ENCODE data around the gene KCNJ13. TPM values are rescaled to one million over a fixed set of nuclear protein-coding genes. Genes with fewer than 3 reads are reported as not detected.
A peak's percentile ranks its signal among the peaks of the same experiment; 100 is the strongest.

KCNJ13 gene
- polyA plus RNA-seq, 2 of the 4 experiments (the other 2 are of a cell fraction), result not detected

DNA sequence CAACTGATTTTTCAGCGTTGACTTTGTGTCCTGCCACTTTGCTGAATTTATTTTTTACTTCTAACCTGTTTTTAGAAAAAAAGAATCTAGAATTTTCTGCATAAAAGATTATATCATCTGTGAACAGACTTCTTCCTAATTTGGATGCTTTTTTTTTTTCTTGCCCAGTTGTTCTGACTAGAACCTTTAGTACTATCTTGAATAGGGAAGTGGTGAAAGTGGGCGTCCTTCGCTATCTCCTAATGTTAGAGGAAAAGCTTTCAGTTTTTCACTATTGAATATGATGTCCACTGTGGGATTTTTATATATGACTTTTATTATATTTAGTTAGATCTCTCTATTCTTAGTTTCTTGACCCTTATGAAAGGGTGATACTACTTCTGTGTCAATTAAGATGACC is 25.7 kb upstream of the KCNJ13 start (continued):
- TF ChIP-seq, protein P1, sequence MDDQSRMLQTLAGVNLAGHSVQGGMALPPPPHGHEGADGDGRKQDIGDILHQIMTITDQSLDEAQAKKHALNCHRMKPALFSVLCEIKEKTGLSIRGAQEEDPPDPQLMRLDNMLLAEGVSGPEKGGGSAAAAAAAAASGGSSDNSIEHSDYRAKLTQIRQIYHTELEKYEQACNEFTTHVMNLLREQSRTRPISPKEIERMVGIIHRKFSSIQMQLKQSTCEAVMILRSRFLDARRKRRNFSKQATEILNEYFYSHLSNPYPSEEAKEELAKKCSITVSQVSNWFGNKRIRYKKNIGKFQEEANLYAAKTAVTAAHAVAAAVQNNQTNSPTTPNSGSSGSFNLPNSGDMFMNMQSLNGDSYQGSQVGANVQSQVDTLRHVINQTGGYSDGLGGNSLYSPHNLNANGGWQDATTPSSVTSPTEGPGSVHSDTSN (IDR thresholded peaks at IDR 0.05), result no peak
- TF ChIP-seq EHF (CRISPR knock-in tag; IDR thresholded peaks at IDR 0.05), result no peak
- no peak for TF ChIP-seq SREBF2 (IDR thresholded peaks at IDR 0.05)

DNA sequence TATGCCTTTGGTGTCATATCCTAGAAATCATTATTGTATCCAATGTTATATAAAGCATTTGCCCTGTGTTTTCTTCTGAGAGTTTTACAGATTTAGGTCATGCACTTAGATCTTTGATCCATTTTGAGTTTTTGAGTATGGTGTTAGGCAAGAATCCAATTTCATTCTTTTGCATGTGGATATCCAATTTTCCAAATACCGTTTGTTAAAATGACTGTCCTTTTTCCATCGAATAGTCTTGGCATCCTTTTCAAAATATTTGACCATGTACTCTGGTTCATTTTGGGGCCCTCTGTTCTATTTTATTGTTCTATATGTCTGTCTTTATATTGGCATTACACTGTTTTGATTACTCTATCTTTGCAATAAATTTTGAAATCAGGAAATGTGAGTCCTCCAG is 23.8 kb upstream of the KCNJ13 start:
- Histone ChIP-seq H3K9me3 (peaks cover 11% of the 10 kb centered on the region; the same call in 2 of the 3 replicates), H3K4me1 (peaks cover 5% of the 10 kb centered on the region; the same call in 1 of the 3 replicates), H3K27ac (no peak overlapping the region), H3K4me2 (no peak overlapping the region), H3K4me3 (no peak overlapping the region)
- 95% methylated on average over 2 of the region's 2 CpGs for WGBS (ENCODE audit: missing lambda C conversion rate)
- ChIA-PET POLR2A (no interaction called here), CTCF (no interaction called here)
- ATAC-seq, result no peak
- no peak for TF ChIP-seq HEYL (CRISPR knock-in tag; IDR thresholded peaks at IDR 0.05)
- TF ChIP-seq TFCP2L1 (CRISPR knock-in tag; IDR thresholded peaks at IDR 0.05), result no peak
- no peak for TF ChIP-seq SREBF2 (IDR thresholded peaks at IDR 0.05)
- DNase-seq (ENCODE audit: low read depth in 1 of 2, low spot score in 1 of 2), result no peak
- no peak for FAIRE-seq

DNA sequence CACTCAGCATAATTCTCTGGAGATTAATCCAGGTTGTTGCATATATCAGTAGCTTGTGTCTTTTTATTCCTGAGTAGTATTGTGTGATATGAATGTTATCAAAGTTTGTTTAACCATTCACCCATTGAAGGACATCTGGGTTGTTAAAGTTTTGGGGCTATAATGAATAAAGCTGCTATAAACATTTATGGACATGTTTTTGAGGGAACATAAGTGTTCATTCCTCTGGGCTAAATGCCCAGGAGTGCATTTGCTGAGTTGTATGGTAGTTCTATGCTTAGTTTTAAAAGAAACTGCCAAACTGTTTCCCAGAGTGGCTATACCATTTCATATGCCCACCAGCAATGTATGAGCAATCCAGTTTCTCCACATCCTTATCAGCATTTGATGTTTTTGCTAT is 21.8 kb upstream of the KCNJ13 start:
- CTCF ChIA-PET, result interaction anchor here (0.8 to 1.3 kb wide), 2 partner anchors 11 to 39 kb away, joined by 3 to 6 read pairs; no protein-coding TSS in a partner anchor
- DNase-seq (ENCODE audit: low read depth in 1 of 2, low spot score in 1 of 2) (no peak), FAIRE-seq (no peak), ATAC-seq (no peak)
- Histone ChIP-seq H3K27ac (no peak overlapping the region), H3K4me2 (no peak overlapping the region), H3K9me3 (peaks cover 11% of the 10 kb centered on the region; the same call in 2 of the 3 replicates), H3K4me1 (peaks cover 5% of the 10 kb centered on the region; the same call in 1 of the 3 replicates), H3K4me3 (no peak overlapping the region)
- POLR2A ChIA-PET, result no interaction called here
- TF ChIP-seq MYC (IDR thresholded peaks at IDR 0.05; ENCODE audit: borderline replicate concordance, low read length) (no peak), SMC3 (IDR thresholded peaks at IDR 0.05) (no peak), EHF (CRISPR knock-in tag; IDR thresholded peaks at IDR 0.05) (no peak), RAD21 (conservative IDR thresholded peaks at IDR 0.05 in 1 of 2, IDR thresholded peaks at IDR 0.05 in 1 of 2) (no peak), CBX2 (IDR thresholded peaks at IDR 0.05; ENCODE audit: borderline replicate concordance, low read depth) (no peak), HDAC2 (IDR thresholded peaks at IDR 0.05) (no peak), ZFP36 (IDR thresholded peaks at IDR 0.05; ENCODE audit: borderline replicate concordance, partially characterized antibody) (no peak), EP300 (IDR thresholded peaks at IDR 0.05) (no peak), HOXA7 (CRISPR knock-in tag; IDR thresholded peaks at IDR 0.05) (no peak), GATA3 (IDR thresholded peaks at IDR 0.05; ENCODE audit: borderline replicate concordance) (no peak), CEBPB (IDR thresholded peaks at IDR 0.05) (no peak), KDM5A (IDR thresholded peaks at IDR 0.05) (no peak)
- TF ChIP-seq, protein P2, sequence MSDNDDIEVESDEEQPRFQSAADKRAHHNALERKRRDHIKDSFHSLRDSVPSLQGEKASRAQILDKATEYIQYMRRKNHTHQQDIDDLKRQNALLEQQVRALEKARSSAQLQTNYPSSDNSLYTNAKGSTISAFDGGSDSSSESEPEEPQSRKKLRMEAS (IDR thresholded peaks at IDR 0.05), result no peak
- TF ChIP-seq, protein P1 (IDR thresholded peaks at IDR 0.05), result no peak

DNA sequence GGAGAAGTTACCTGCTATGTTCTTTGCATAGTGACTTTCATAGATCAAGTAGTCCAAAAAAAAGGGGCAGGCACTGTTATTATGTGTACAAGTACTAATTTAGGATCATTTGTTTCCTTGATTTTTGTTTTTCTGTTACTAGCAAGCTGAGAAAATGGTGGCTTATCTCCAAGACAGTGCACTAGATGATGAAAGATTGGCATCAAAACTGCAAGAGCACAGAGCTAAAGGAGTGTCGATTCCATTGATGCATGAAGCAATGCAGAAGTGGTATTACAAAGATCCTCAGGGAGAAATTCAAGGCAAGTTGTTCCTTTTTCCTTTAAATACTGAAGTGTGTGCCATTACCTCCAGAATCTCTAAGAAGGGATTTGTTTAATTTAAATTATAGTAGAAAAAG is 19.6 kb upstream of the KCNJ13 start:
- H3K9me3 ChIP-seq, result no peaks in the 10 kb centered on the region
- ATAC-seq (no peak), FAIRE-seq (no peak), DNase-seq (ENCODE audit: low read depth in 1 of 2, low spot score in 1 of 2) (no peak)
- peaks cover 5% of the 10 kb centered on the region; the same call in 1 of the 3 replicates for H3K4me1 ChIP-seq
- POLR2A ChIA-PET, result no interaction called here
- no peak overlapping the region for H3K4me3 ChIP-seq
- H3K4me2 ChIP-seq, result no peak overlapping the region
- CTCF ChIA-PET, result no interaction called here
- 88% methylated on average over 1 of the region's 1 CpG for WGBS (ENCODE audit: missing lambda C conversion rate)
- H3K27ac ChIP-seq, result peak overlapping the region; percentile 14 to 35; a peak in 4 of 6 replicates
- TF ChIP-seq ZNF302 (CRISPR knock-in tag; IDR thresholded peaks at IDR 0.05), result no peak
- no peak for TF ChIP-seq EHF (CRISPR knock-in tag; IDR thresholded peaks at IDR 0.05)
- no peak for TF ChIP-seq RARB (CRISPR knock-in tag; IDR thresholded peaks at IDR 0.05)
- no peak for TF ChIP-seq RAD21 (conservative IDR thresholded peaks at IDR 0.05 in 1 of 2, IDR thresholded peaks at IDR 0.05 in 1 of 2)
- no peak for TF ChIP-seq MAZ (IDR thresholded peaks at IDR 0.05; ENCODE audit: borderline replicate concordance, low read depth, low read length)
- no peak for TF ChIP-seq JUNB (IDR thresholded peaks at IDR 0.05)
- TF ChIP-seq, protein P3, sequence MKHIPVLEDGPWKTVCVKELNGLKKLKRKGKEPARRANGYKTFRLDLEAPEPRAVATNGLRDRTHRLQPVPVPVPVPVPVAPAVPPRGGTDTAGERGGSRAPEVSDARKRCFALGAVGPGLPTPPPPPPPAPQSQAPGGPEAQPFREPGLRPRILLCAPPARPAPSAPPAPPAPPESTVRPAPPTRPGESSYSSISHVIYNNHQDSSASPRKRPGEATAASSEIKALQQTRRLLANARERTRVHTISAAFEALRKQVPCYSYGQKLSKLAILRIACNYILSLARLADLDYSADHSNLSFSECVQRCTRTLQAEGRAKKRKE (CRISPR knock-in tag; IDR thresholded peaks at IDR 0.05; ENCODE audit: low read depth), result no peak
- TF ChIP-seq, protein P4, sequence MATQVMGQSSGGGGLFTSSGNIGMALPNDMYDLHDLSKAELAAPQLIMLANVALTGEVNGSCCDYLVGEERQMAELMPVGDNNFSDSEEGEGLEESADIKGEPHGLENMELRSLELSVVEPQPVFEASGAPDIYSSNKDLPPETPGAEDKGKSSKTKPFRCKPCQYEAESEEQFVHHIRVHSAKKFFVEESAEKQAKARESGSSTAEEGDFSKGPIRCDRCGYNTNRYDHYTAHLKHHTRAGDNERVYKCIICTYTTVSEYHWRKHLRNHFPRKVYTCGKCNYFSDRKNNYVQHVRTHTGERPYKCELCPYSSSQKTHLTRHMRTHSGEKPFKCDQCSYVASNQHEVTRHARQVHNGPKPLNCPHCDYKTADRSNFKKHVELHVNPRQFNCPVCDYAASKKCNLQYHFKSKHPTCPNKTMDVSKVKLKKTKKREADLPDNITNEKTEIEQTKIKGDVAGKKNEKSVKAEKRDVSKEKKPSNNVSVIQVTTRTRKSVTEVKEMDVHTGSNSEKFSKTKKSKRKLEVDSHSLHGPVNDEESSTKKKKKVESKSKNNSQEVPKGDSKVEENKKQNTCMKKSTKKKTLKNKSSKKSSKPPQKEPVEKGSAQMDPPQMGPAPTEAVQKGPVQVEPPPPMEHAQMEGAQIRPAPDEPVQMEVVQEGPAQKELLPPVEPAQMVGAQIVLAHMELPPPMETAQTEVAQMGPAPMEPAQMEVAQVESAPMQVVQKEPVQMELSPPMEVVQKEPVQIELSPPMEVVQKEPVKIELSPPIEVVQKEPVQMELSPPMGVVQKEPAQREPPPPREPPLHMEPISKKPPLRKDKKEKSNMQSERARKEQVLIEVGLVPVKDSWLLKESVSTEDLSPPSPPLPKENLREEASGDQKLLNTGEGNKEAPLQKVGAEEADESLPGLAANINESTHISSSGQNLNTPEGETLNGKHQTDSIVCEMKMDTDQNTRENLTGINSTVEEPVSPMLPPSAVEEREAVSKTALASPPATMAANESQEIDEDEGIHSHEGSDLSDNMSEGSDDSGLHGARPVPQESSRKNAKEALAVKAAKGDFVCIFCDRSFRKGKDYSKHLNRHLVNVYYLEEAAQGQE (IDR thresholded peaks at IDR 0.05), result no peak
- TF ChIP-seq, protein P5, sequence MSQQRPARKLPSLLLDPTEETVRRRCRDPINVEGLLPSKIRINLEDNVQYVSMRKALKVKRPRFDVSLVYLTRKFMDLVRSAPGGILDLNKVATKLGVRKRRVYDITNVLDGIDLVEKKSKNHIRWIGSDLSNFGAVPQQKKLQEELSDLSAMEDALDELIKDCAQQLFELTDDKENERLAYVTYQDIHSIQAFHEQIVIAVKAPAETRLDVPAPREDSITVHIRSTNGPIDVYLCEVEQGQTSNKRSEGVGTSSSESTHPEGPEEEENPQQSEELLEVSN (IDR thresholded peaks at IDR 0.05; ENCODE audit: borderline replicate concordance, low read depth), result no peak
- no peak for TF ChIP-seq CHD2 (IDR thresholded peaks at IDR 0.05; ENCODE audit: low read length, partially characterized antibody)

Data from A549 (cell line).